HepG2 (cell line): ENCODE data around the gene RBFOX1. TPM values are rescaled to one million over a fixed set of nuclear protein-coding genes. Genes with fewer than 3 reads are reported as not detected.

Experiments used
- ATAC-seq: fragments of 200-7000 bp; cut with Tn5 transposase; 3 replicates; pipeline ENCODE4 v1.9.1; 2020; ENCODE audit warnings: mild to moderate bottlenecking, moderate library complexity
- BruUV-seq: library from RNA; stranded (reverse); fragments of 400-500 nt; replicated peaks from 2 replicates; lab custom pipeline; 2021; lab: Mats Ljungman, UMichigan
- CTCF ChIA-PET: fragments of 300-600 bp; formaldehyde crosslinking; extraction: SDS; loops from one replicate; lab custom pipeline; 2021; ENCODE audit warnings: low total read pairs, inconsistent platforms, low intra/inter-chr PET ratio; lab: Yijun Ruan, JAX
- POLR2A ChIA-PET: fragments of 350-600 bp; sonication (Branson Sonifier 250); formaldehyde crosslinking; loops from one replicate; lab custom pipeline; 2020; ENCODE audit warnings: antibody characterized with exemption, inconsistent platforms; lab: Yijun Ruan, JAX
- DNase-seq: peaks from one replicate; pipeline ENCODE4 v3.0.0-alpha.2; 2015; ENCODE audit warnings: low spot score
- FAIRE-seq: peaks from 3 replicates; lab custom pipeline; 2011; peaks lifted over from hg19 to GRCh38; lab: Jason Lieb, UNC
- H2AFZ ChIP-seq: one replicate; pipeline ENCODE4 v1.6.1; 2011; ENCODE audit warnings: low read length, inconsistent platforms
- H3K27ac ChIP-seq: fragments of 300-600 bp; 3 replicates; pipeline ENCODE4 v1.8.0; 2011; ENCODE audit warnings: mixed run types, mild to moderate bottlenecking, mixed read lengths, low read length, inconsistent platforms; ENCODE audit not compliant: insufficient read depth; ENCODE audit errors: extremely low read length
- H3K27me3 ChIP-seq, 2 experiments: fragments of 200-600 bp in 1 of 2; 2 replicates in 1 of 2; 3 replicates in 1 of 2; pipeline versions ENCODE4 v1.6.0 to v1.8.0; 2011; ENCODE audit warnings: low read length in 2 of 2, mild to moderate bottlenecking in 2 of 2, moderate library complexity in 2 of 2, inconsistent platforms in 1 of 2; ENCODE audit not compliant: insufficient read depth in 2 of 2, control insufficient read depth in 1 of 2
- H3K36me3 ChIP-seq, 2 experiments: fragments of 200-600 bp in 1 of 2; replicated peaks in 1 of 2; 2 replicates in 1 of 2; 3 replicates in 1 of 2; pipeline versions ENCODE4 v1.5.1 to v1.8.0; 2011; ENCODE audit warnings: low read length in 2 of 2, inconsistent platforms in 1 of 2; ENCODE audit not compliant: insufficient read depth in 2 of 2, control insufficient read depth in 1 of 2
- H3K4me1 ChIP-seq: 2 replicates; pipeline ENCODE4 v1.5.1; 2012; ENCODE audit warnings: low read length, inconsistent platforms; ENCODE audit not compliant: insufficient read depth
- H3K4me2 ChIP-seq: 2 replicates; pipeline ENCODE4 v1.6.0; 2011; ENCODE audit warnings: low read depth, low read length, inconsistent platforms
- H3K4me3 ChIP-seq, 3 experiments: fragments of 200-600 bp in 1 of 3; sonication (generic), shearing (Covaris generic) in 1 of 3; replicated peaks in 1 of 3; 2 replicates each; pipeline ENCODE4 v1.5.1; 2011 to 2016; ENCODE audit warnings: low read length in 3 of 3, inconsistent platforms in 2 of 3, low read depth in 2 of 3, mild to moderate bottlenecking in 2 of 3, control low read depth in 1 of 3, mixed read lengths in 1 of 3; ENCODE audit not compliant: insufficient read depth in 1 of 3
- H3K79me2 ChIP-seq: one replicate; pipeline ENCODE4 v1.6.1; 2011; ENCODE audit warnings: low read length, inconsistent platforms; ENCODE audit not compliant: insufficient read depth
- H3K9ac ChIP-seq: 2 replicates; pipeline ENCODE4 v1.6.0; 2011; ENCODE audit warnings: mild to moderate bottlenecking, low read depth, low read length, inconsistent platforms; ENCODE audit not compliant: insufficient read depth
- H3K9me3 ChIP-seq: 2 replicates; pipeline ENCODE4 v1.5.1; 2012; ENCODE audit warnings: mild to moderate bottlenecking, low read length
- H4K20me1 ChIP-seq: 2 replicates; pipeline ENCODE4 v1.6.0; 2011; ENCODE audit warnings: inconsistent platforms, mild to moderate bottlenecking, low read length, moderate library complexity; ENCODE audit not compliant: insufficient read depth
- BCL6 ChIP-seq: IDR thresholded peaks from 2 replicates; pipeline ENCODE4 v1.6.1; 2016; ENCODE audit warnings: missing genetic modification reagents, missing compliant biosample characterization
- SMAD9 ChIP-seq: sonication (generic); formaldehyde crosslinking; IDR thresholded peaks from 2 replicates; pipeline ENCODE4 v1.5.1; 2020; ENCODE audit warnings: mild to moderate bottlenecking, missing genetic modification reagents
- ZNF33B ChIP-seq: sonication (generic); formaldehyde crosslinking; IDR thresholded peaks from 2 replicates; pipeline ENCODE4 v1.5.1; 2020; ENCODE audit warnings: mild to moderate bottlenecking, missing genetic modification reagents
- WGBS: methylation state at CpG from one replicate; pipeline ENCODE4 v1.1.6; 2017; ENCODE audit warnings: low lambda C conversion rate; 5-methylcytosine and 5-hydroxymethylcytosine counted together
- in situ Hi-C: cut with HindIII; loops from 2 replicates; pipeline ENCODE4 v1.10.0; 2017; ENCODE audit warnings: low pct_unique_long_range_greater_than_20kb; ENCODE audit not compliant: extremely low pct_ligation_motif_present
- intact Hi-C: fragments of 100-400 bp; cut with micrococcal nuclease; formaldehyde crosslinking; loops from one replicate; pipeline ENCODE4 v1.10.0; 2022; ENCODE audit not compliant: unreplicated experiment
- polyA plus RNA-seq, 8 experiments: library from polyadenylated mRNA; depleted of rRNA in 3 of 8; stranded (reverse) in 7 of 8; unstranded in 1 of 8; fragments of >200 nt; fragmentation: Illumina TruSeq in 4 of 8; extraction: Trizol in 4 of 8; gene quantifications; 2 replicates each; pipeline versions ENCODE4 v1.2.1 to v1.2.3, GENCODE V29; 2011 to 2016; ENCODE audit warnings: low read depth in 4 of 8, missing spikeins in 1 of 8, mixed read lengths in 1 of 8; ENCODE audit not compliant: insufficient read depth in 1 of 8
- total RNA-seq, 5 experiments: library from RNA; depleted of rRNA; stranded (reverse); fragments of >200 nt; fragmentation: Illumina TruSeq; extraction: Trizol; gene quantifications; 2 replicates each; pipeline ENCODE4 v1.2.3, GENCODE V29; 2016; ENCODE audit warnings: low read depth in 1 of 5
- TF ChIP-seq, protein P1 (sequence below), 2 experiments: fragments of 450-650 bp in 1 of 2; sonication (generic) in 1 of 2; formaldehyde crosslinking in 1 of 2; IDR thresholded peaks; 2 replicates each; pipeline versions ENCODE4 v1.6.1 to v1.8.0; 2016 to 2022; ENCODE audit warnings: antibody characterized with exemption in 1 of 2, mild to moderate bottlenecking in 1 of 2, missing genetic modification reagents in 1 of 2

RBFOX1 gene
- total and polyA plus RNA-seq, 2 of the 13 experiments (the other 11 are each of a cell fraction or from before 2014, with no cell fraction given), result not detected

- TF ChIP-seq, protein P1, sequence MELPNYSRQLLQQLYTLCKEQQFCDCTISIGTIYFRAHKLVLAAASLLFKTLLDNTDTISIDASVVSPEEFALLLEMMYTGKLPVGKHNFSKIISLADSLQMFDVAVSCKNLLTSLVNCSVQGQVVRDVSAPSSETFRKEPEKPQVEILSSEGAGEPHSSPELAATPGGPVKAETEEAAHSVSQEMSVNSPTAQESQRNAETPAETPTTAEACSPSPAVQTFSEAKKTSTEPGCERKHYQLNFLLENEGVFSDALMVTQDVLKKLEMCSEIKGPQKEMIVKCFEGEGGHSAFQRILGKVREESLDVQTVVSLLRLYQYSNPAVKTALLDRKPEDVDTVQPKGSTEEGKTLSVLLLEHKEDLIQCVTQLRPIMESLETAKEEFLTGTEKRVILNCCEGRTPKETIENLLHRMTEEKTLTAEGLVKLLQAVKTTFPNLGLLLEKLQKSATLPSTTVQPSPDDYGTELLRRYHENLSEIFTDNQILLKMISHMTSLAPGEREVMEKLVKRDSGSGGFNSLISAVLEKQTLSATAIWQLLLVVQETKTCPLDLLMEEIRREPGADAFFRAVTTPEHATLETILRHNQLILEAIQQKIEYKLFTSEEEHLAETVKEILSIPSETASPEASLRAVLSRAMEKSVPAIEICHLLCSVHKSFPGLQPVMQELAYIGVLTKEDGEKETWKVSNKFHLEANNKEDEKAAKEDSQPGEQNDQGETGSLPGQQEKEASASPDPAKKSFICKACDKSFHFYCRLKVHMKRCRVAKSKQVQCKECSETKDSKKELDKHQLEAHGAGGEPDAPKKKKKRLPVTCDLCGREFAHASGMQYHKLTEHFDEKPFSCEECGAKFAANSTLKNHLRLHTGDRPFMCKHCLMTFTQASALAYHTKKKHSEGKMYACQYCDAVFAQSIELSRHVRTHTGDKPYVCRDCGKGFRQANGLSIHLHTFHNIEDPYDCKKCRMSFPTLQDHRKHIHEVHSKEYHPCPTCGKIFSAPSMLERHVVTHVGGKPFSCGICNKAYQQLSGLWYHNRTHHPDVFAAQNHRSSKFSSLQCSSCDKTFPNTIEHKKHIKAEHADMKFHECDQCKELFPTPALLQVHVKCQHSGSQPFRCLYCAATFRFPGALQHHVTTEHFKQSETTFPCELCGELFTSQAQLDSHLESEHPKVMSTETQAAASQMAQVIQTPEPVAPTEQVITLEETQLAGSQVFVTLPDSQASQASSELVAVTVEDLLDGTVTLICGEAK (IDR thresholded peaks at IDR 0.05), result no peak
- TF ChIP-seq, protein P1 (CRISPR knock-in tag; IDR thresholded peaks at IDR 0.05), result no peak
These were observed 28.9 kb downstream of the RBFOX1 start (continued) for GRCh38 chr16:7361416-7362129.

DNA sequence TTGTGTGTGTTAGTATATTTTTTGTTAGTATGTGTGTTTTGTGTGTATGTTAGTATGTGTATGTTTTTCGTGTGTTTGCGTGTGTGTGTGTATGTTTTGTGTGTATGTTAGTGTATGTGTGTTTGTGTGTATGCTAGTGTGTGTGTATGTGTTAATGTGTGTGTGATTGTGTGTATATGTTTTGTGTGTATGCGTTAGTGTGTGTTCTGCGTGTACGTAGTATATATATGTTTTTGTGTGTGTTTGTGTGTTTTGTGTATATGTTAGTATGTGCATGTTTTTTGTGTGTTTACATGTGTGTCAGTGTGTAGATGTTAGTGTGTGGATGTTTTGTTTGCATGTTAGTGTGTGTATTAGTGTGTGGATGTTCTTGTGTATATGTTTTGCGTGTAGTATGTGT is 29.6 kb downstream of the RBFOX1 start:
- Histone ChIP-seq H3K9me3 (no peaks in the 10 kb centered on the region), H3K79me2 (no peaks in the 10 kb centered on the region), H4K20me1 (no peaks in the 10 kb centered on the region), H3K27ac (no peak overlapping the region), H3K36me3 (no peaks in the 10 kb centered on the region), H3K27me3 (peaks cover 0 to 4% of the 10 kb centered on the region in 2 experiments; a peak in 1 of 5 replicates), H3K4me2 (no peak overlapping the region), H3K4me3 (no peak overlapping the region), H3K4me1 (no peaks in the 10 kb centered on the region), H3K9ac (no peak overlapping the region), H2AFZ (no peak overlapping the region)
- POLR2A ChIA-PET, result no interaction called here
- no peak for FAIRE-seq
- CTCF ChIA-PET, result no interaction called here
- intact Hi-C loops, result no loop called here
- BruUV-seq, result no TSS peak
- DNase-seq, result no peak
- no peak for ATAC-seq
- in situ Hi-C loops, result no loop called here
- WGBS, result 81% methylated on average over 6 of the region's 6 CpGs
- no peak for TF ChIP-seq SMAD9
- TF ChIP-seq BCL6, result no peak
- TF ChIP-seq ZNF33B (CRISPR knock-in tag), result no peak
